Osteoblast (primary cell): Measurements from ENCODE around the gene ATP6V0E1. TPM values are rescaled to one million over a fixed set of nuclear protein-coding genes. Genes with fewer than 3 reads are reported as not detected.

Source experiments
- DNase-seq: peaks from one replicate; pipeline ENCODE4 v3.0.0; 2011; ENCODE audit warnings: low spot score, mixed read lengths; ENCODE audit not compliant: insufficient read length; ENCODE audit errors: missing footprints
- H2AFZ ChIP-seq: 2 replicates; pipeline ENCODE4 v1.6.0; 2011; ENCODE audit warnings: mild to moderate bottlenecking, low read length
- H3K27ac ChIP-seq: 2 replicates; pipeline ENCODE4 v1.5.1; 2011; ENCODE audit warnings: mild to moderate bottlenecking, low read depth, low read length, moderate library complexity
- H3K27me3 ChIP-seq: 2 replicates; pipeline ENCODE4 v1.6.0; 2012; ENCODE audit warnings: mild to moderate bottlenecking, control low read depth, inconsistent platforms, low read length, moderate library complexity; ENCODE audit not compliant: insufficient read depth
- H3K36me3 ChIP-seq: 2 replicates; pipeline ENCODE4 v1.5.1; 2011; ENCODE audit warnings: mild to moderate bottlenecking, low read length, control low read depth, moderate library complexity; ENCODE audit not compliant: insufficient read depth
- H3K4me1 ChIP-seq: 2 replicates; pipeline ENCODE4 v1.5.1; 2011; ENCODE audit warnings: mild to moderate bottlenecking, low read length, control low read depth, moderate library complexity; ENCODE audit not compliant: insufficient read depth
- H3K4me2 ChIP-seq: 2 replicates; pipeline ENCODE4 v1.6.0; 2011; ENCODE audit warnings: mild to moderate bottlenecking, low read length; ENCODE audit not compliant: insufficient read depth
- H3K4me3 ChIP-seq: fragments of 200-600 bp; sonication (generic); 3 replicates; pipeline ENCODE4 v1.5.1; 2012; ENCODE audit warnings: mild to moderate bottlenecking, low read length, inconsistent platforms; ENCODE audit not compliant: insufficient read depth
- H3K79me2 ChIP-seq: 2 replicates; pipeline ENCODE4 v1.6.0; 2012; ENCODE audit warnings: mild to moderate bottlenecking, low read length, control low read depth, inconsistent platforms; ENCODE audit not compliant: insufficient read depth
- H3K9me3 ChIP-seq: 2 replicates; pipeline ENCODE4 v1.5.1; 2011; ENCODE audit warnings: low read depth, low read length, control low read depth
- H4K20me1 ChIP-seq: 2 replicates; pipeline ENCODE4 v1.6.0; 2012; ENCODE audit warnings: mild to moderate bottlenecking, low read length, control low read depth; ENCODE audit not compliant: insufficient read depth
- total RNA-seq: library from RNA; depleted of rRNA; stranded (reverse); fragments of >200 nt; gene quantifications from 2 replicates; pipeline ENCODE4 v1.2.3, GENCODE V29; 2012
- TF ChIP-seq, protein P1 (sequence below): IDR thresholded peaks from 2 replicates; pipeline ENCODE4 v1.5.1; 2011; ENCODE audit warnings: mild to moderate bottlenecking, low read depth, low read length, moderate library complexity; ENCODE audit errors: extremely low read depth

ATP6V0E1 gene
- total RNA-seq, 1 donor, result 177 TPM

DNA sequence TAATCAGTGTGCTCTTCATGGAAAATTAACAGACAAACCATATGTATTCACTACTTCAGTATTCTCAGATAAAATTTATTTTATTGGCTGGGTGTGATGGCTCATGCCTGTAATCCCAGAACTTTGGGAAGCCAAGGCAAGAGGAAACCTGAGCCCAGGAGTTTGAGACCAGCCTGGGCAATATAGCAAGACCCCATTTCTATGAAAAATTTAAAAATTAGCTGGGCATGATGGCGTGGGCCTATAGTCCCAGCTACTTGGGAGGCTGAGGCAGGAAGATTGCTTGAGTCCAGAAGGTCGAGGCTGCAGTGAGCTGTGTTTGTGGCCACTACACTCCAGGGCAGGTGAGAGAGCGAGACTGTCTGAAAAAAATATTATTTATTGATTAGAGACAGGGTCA is 49.2 kb downstream of the ATP6V0E1 start:
- DNase-seq, result no peak
- no peak overlapping the region for H3K4me3 ChIP-seq
- H4K20me1 ChIP-seq, result peaks cover 18% of the 10 kb centered on the region
- H3K4me2 ChIP-seq, result no peak overlapping the region
- H3K27me3 ChIP-seq, result no peaks in the 10 kb centered on the region
- no peak overlapping the region for H2AFZ ChIP-seq
- no peak overlapping the region for H3K27ac ChIP-seq
- peaks cover 63% of the 10 kb centered on the region for H3K79me2 ChIP-seq
- TF ChIP-seq, protein P1, sequence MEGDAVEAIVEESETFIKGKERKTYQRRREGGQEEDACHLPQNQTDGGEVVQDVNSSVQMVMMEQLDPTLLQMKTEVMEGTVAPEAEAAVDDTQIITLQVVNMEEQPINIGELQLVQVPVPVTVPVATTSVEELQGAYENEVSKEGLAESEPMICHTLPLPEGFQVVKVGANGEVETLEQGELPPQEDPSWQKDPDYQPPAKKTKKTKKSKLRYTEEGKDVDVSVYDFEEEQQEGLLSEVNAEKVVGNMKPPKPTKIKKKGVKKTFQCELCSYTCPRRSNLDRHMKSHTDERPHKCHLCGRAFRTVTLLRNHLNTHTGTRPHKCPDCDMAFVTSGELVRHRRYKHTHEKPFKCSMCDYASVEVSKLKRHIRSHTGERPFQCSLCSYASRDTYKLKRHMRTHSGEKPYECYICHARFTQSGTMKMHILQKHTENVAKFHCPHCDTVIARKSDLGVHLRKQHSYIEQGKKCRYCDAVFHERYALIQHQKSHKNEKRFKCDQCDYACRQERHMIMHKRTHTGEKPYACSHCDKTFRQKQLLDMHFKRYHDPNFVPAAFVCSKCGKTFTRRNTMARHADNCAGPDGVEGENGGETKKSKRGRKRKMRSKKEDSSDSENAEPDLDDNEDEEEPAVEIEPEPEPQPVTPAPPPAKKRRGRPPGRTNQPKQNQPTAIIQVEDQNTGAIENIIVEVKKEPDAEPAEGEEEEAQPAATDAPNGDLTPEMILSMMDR, result no peak
- peaks cover 16% of the 10 kb centered on the region for H3K4me1 ChIP-seq
- peaks cover 23% of the 10 kb centered on the region for H3K36me3 ChIP-seq
- no peaks in the 10 kb centered on the region for H3K9me3 ChIP-seq

DNA sequence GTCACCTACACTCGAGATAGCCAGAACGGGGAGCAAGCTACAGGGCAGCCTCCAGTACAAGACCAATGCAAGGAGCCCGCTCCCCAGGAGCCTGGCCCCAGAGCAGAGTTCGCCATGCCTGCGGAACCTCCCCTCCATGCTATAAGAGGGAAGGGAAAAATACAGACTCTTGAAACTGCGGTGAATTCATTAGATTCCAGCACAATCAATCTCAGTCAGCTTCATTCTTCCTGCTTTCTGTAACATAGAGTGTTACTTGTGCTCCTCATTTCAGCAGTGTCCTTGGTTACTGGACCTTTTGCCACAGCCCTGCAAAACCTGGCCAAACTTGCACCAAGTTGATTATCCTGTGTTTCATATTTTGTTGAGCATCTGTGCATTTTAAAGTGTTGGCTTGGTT is 50.4 kb downstream of the ATP6V0E1 start:
- Histone ChIP-seq H3K4me3 (no peak overlapping the region), H3K27ac (no peak overlapping the region), H3K27me3 (no peaks in the 10 kb centered on the region), H3K36me3 (peaks cover 20% of the 10 kb centered on the region), H3K9me3 (no peaks in the 10 kb centered on the region), H3K79me2 (peaks cover 52% of the 10 kb centered on the region), H3K4me1 (peaks cover 11% of the 10 kb centered on the region), H3K4me2 (no peak overlapping the region), H4K20me1 (peaks cover 12% of the 10 kb centered on the region), H2AFZ (no peak overlapping the region)
- no peak for DNase-seq
- TF ChIP-seq, protein P1, result no peak

DNA sequence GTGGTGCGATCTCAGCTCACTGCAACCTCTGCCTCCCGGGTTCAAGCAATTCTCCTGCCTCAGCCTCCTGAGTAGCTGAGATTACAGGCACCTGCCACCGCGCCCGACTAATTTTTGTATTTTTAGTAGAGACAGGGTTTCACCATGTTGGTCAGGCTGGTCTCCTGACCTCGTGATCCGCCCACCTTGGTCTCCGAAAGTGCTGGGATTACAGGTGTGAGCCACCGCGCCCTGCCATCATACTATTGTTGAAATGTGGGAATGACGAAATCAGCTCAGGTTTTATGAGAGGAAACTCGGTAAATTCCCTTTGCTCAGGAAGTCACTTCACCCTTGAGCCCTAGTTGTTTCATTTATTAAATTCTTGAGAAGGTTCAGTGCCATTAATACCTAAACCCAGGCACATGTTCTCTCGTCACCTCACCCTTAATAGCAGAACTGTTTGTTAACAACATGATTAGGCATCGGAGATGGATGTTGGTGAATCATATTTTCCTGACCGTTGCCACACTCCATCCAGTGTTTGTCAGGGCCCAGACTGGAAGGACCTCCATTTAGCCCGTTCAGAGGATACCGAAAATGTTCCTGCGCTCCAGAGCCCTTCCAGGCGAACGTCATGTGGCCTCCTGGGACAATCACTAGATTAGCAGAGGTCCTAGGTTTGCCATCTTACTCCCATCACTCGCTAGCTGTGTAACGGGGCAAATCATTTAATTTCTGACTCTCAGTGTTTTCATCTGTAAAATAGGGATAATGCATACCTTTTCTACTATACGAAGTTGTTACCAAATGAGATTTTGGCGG is 52.5 kb downstream of the ATP6V0E1 start:
- Histone ChIP-seq H3K4me3 (no peak overlapping the region), H3K27me3 (no peaks in the 10 kb centered on the region), H4K20me1 (peaks cover 6% of the 10 kb centered on the region), H2AFZ (no peak overlapping the region), H3K4me1 (peaks cover 7% of the 10 kb centered on the region), H3K9me3 (no peaks in the 10 kb centered on the region), H3K79me2 (peaks cover 36% of the 10 kb centered on the region), H3K4me2 (peak overlapping the region; percentile 74), H3K36me3 (peaks cover 20% of the 10 kb centered on the region), H3K27ac (peak overlapping the region; percentile 32)
- TF ChIP-seq, protein P1, result no peak
- no peak for DNase-seq

DNA sequence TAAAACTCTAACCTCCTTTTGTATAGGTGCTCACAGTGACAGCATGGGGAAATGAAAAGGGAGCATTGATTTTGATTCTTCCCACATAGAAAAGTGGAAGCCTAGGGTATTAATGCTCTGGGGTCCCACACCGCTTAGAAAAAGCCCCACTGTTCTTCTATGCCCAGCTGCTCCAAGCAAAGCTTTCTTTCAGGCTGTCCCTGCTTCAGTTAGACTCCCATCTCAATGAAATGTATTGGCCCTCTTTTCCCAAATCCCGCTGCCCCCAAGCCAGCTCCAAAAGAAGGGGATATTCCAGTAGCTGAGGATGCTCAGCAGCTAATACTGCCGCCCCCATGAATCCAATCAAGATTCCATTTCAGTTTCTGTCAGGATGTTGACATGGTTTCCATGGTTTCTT is 55.6 kb downstream of the ATP6V0E1 start:
- TF ChIP-seq, protein P1, result no peak
- Histone ChIP-seq H3K27me3 (no peaks in the 10 kb centered on the region), H3K4me3 (no peak overlapping the region), H3K9me3 (no peaks in the 10 kb centered on the region), H3K79me2 (peaks cover 13% of the 10 kb centered on the region), H3K27ac (no peak overlapping the region), H2AFZ (no peak overlapping the region), H3K4me1 (peaks cover 7% of the 10 kb centered on the region), H3K36me3 (peaks cover 17% of the 10 kb centered on the region), H3K4me2 (no peak overlapping the region), H4K20me1 (peaks cover 3% of the 10 kb centered on the region)
- no peak for DNase-seq
